PC-3 (cell line): ENCODE measurements around the gene RBFOX2. TPM values are rescaled to one million over a fixed set of nuclear protein-coding genes. Genes with fewer than 3 reads are reported as not detected.

Source experiments
- ATAC-seq: fragments of 200-7000 bp; cut with Tn5 transposase; 2 replicates; pipeline ENCODE4 v1.9.1; 2020; ENCODE audit warnings: mild to moderate bottlenecking, moderate library complexity
- BruUV-seq: library from RNA; stranded (reverse); fragments of 400-500 nt; replicated peaks from 2 replicates; lab custom pipeline; 2021; lab: Mats Ljungman, UMichigan
- CTCF ChIA-PET: fragments of 300-600 bp; sonication (Branson Sonifier 250); formaldehyde crosslinking; loops from one replicate; lab custom pipeline; 2022; ENCODE audit warnings: antibody characterized with exemption; lab: Charles Lee
- POLR2A ChIA-PET: fragments of 300-600 bp; sonication (Branson Sonifier 250); formaldehyde crosslinking; loops from one replicate; lab custom pipeline; 2022; ENCODE audit warnings: antibody characterized with exemption; ENCODE audit not compliant: unreplicated experiment; lab: Charles Lee
- DNase-seq: peaks from one replicate; pipeline ENCODE4 v3.0.0-alpha.2; 2015
- H2AFZ ChIP-seq: fragments of 300-600 bp; sonication (generic); 2 replicates; pipeline ENCODE4 v1.6.0; 2016; ENCODE audit warnings: antibody characterized with exemption, low read length
- H3F3A ChIP-seq: fragments of 300-600 bp; sonication (generic); one replicate; pipeline ENCODE4 v1.6.0; 2017; ENCODE audit warnings: antibody characterized with exemption, low read length, control low read depth, mild to moderate bottlenecking; ENCODE audit not compliant: unreplicated experiment
- H3K27ac ChIP-seq: fragments of 300-600 bp; sonication (generic); 2 replicates; pipeline ENCODE4 v1.5.1; 2016; ENCODE audit warnings: mild to moderate bottlenecking, low read length
- H3K27me3 ChIP-seq: fragments of 300-600 bp; sonication (generic); 2 replicates; pipeline ENCODE4 v1.6.1; 2016; ENCODE audit warnings: low read length, mixed read lengths
- H3K36me3 ChIP-seq: fragments of 300-600 bp; sonication (generic); 2 replicates; pipeline ENCODE4 v1.6.1; 2016; ENCODE audit warnings: low read depth, mixed run types, low read length, mixed read lengths
- H3K4me1 ChIP-seq: fragments of 300-600 bp; sonication (generic); 2 replicates; pipeline ENCODE4 v1.5.1; 2016; ENCODE audit warnings: low read length; ENCODE audit not compliant: insufficient read depth
- H3K4me2 ChIP-seq: fragments of 300-600 bp; sonication (generic); 2 replicates; pipeline ENCODE4 v1.6.0; 2016; ENCODE audit warnings: low read length
- H3K4me3 ChIP-seq: fragments of 300-600 bp; sonication (generic); 2 replicates; pipeline ENCODE4 v1.5.1; 2016; ENCODE audit warnings: mild to moderate bottlenecking, low read length, mixed read lengths
- H3K79me2 ChIP-seq: fragments of 300-600 bp; sonication (generic); 2 replicates; pipeline ENCODE4 v1.6.1; 2017; ENCODE audit warnings: low read length, mixed read lengths
- H3K9ac ChIP-seq: fragments of 300-600 bp; sonication (generic); 2 replicates; pipeline ENCODE4 v1.6.0; 2016; ENCODE audit warnings: mild to moderate bottlenecking, low read length
- H3K9me2 ChIP-seq: fragments of 300-600 bp; sonication (generic); replicated peaks from 2 replicates; pipeline ENCODE4 v1.6.1; 2016; ENCODE audit warnings: mixed run types, low read length, mixed read lengths
- H3K9me3 ChIP-seq: fragments of 300-600 bp; sonication (generic); 2 replicates; pipeline ENCODE4 v1.6.1; 2016; ENCODE audit warnings: low read length, mixed read lengths
- H4K20me1 ChIP-seq: fragments of 300-600 bp; sonication (generic); 2 replicates; pipeline ENCODE4 v1.6.1; 2016; ENCODE audit warnings: low read length, mixed read lengths
- EZH2 ChIP-seq: fragments of 300-600 bp; sonication (generic); IDR thresholded peaks from one replicate; pipeline ENCODE4 v1.6.1; 2017; ENCODE audit warnings: antibody characterized with exemption, mild to moderate bottlenecking, low read length; ENCODE audit not compliant: unreplicated experiment
- EZH2phosphoT487 ChIP-seq: fragments of 300-600 bp; sonication (generic); IDR thresholded peaks from 2 replicates; pipeline ENCODE4 v1.6.1; 2018; ENCODE audit warnings: mild to moderate bottlenecking, antibody characterized with exemption, low read length, borderline replicate concordance
- intact Hi-C: fragments of 100-400 bp; cut with micrococcal nuclease; formaldehyde crosslinking; loops from 2 replicates; pipeline ENCODE4 v1.9.0; 2023
- total RNA-seq: library from RNA; depleted of rRNA; stranded (reverse); fragments of >200 nt; gene quantifications from 2 replicates; pipeline ENCODE4 v1.2.3, GENCODE V29; 2014
- TF ChIP-seq, protein P1 (sequence below): fragments of 300-600 bp; sonication (generic); conservative IDR thresholded peaks from 2 replicates; pipeline ENCODE4 v1.5.1; 2017; ENCODE audit warnings: antibody characterized with exemption, low read depth, mild to moderate bottlenecking, low read length

The RBFOX2 gene
- total RNA-seq, 1 experiment from 2014 or later: 75.1 TPM

DNA sequence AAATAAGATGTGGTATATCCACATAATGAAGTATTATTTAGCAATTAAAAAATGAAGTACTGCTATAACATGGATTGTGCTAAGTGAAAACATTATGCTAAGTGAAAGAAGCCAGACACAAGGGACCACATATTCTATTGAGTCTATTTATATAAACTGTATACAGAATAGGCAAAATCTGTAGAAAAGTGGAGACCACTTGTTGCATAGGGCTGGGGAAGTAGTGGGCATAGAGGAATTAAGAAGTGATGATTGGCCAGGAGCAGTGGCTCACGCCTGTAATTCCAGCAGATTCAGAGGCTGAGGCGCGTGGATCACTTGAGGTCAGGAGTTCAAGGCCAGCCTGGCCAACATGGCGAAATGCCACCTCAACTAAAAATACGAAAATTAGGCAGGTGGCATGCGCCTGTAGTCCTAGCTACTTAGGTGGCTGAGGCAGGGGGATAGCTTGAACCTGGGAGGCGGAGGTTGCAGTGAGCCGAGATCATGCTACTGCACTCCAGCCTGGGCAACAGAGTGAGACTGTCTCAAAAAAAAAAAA is 109.6 kb downstream of the RBFOX2 start:
- H2AFZ ChIP-seq: no peak overlapping the region
- H3K4me3 ChIP-seq: no peak overlapping the region
- intact Hi-C loops: no loop called here
- no peaks in the 10 kb centered on the region for H3K9me2 ChIP-seq
- POLR2A ChIA-PET: no interaction called here
- no peak overlapping the region for H3K27ac ChIP-seq
- ATAC-seq (no peak), DNase-seq (no peak)
- no peak overlapping the region for H3K4me2 ChIP-seq
- H4K20me1 ChIP-seq: no peaks in the 10 kb centered on the region
- BruUV-seq: no TSS peak
- peaks cover 30% of the 10 kb centered on the region for H3K4me1 ChIP-seq
- no peak overlapping the region for H3K9ac ChIP-seq
- TF ChIP-seq EZH2 (no peak), EZH2phosphoT487 (no peak)
- TF ChIP-seq, protein P1, sequence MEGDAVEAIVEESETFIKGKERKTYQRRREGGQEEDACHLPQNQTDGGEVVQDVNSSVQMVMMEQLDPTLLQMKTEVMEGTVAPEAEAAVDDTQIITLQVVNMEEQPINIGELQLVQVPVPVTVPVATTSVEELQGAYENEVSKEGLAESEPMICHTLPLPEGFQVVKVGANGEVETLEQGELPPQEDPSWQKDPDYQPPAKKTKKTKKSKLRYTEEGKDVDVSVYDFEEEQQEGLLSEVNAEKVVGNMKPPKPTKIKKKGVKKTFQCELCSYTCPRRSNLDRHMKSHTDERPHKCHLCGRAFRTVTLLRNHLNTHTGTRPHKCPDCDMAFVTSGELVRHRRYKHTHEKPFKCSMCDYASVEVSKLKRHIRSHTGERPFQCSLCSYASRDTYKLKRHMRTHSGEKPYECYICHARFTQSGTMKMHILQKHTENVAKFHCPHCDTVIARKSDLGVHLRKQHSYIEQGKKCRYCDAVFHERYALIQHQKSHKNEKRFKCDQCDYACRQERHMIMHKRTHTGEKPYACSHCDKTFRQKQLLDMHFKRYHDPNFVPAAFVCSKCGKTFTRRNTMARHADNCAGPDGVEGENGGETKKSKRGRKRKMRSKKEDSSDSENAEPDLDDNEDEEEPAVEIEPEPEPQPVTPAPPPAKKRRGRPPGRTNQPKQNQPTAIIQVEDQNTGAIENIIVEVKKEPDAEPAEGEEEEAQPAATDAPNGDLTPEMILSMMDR: no peak
- H3K36me3 ChIP-seq: no peaks in the 10 kb centered on the region
- CTCF ChIA-PET: no interaction called here
- no peaks in the 10 kb centered on the region for H3K27me3 ChIP-seq
- H3K79me2 ChIP-seq: peaks cover 77% of the 10 kb centered on the region
- no peaks in the 10 kb centered on the region for H3K9me3 ChIP-seq
- H3F3A ChIP-seq: no peaks in the 10 kb centered on the region

DNA sequence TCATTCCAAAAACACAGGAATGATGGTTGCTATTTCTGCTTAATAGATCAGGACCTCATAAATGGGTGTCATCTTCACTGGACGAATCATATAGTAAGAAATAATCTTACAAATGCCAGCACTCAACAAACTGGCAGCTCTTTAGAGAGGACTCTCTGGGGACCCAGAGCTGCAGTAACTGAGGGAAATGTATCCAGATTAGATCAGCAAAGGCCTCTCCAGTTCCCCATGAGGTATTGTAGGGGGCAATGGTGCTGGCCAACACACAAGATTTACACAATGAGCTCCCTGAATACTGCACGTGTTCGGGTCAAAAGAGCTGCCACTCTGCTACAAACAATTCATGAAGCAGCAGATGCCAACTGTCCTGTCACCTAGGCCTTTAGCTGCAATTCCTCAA is 110.2 kb downstream of the RBFOX2 start:
- Histone ChIP-seq H4K20me1 (no peaks in the 10 kb centered on the region), H3F3A (no peaks in the 10 kb centered on the region), H3K9me3 (no peaks in the 10 kb centered on the region), H3K4me1 (peaks cover 32% of the 10 kb centered on the region), H3K36me3 (no peaks in the 10 kb centered on the region), H2AFZ (no peak overlapping the region), H3K27ac (no peak overlapping the region), H3K4me2 (no peak overlapping the region), H3K79me2 (peaks cover 78% of the 10 kb centered on the region), H3K4me3 (no peak overlapping the region), H3K9ac (no peak overlapping the region), H3K27me3 (no peaks in the 10 kb centered on the region), H3K9me2 (no peaks in the 10 kb centered on the region)
- no TSS peak for BruUV-seq
- no peak for TF ChIP-seq EZH2
- no peak for ATAC-seq
- DNase-seq: no peak
- ChIA-PET POLR2A (no interaction called here), CTCF (no interaction called here)
- intact Hi-C loops: no loop called here

DNA sequence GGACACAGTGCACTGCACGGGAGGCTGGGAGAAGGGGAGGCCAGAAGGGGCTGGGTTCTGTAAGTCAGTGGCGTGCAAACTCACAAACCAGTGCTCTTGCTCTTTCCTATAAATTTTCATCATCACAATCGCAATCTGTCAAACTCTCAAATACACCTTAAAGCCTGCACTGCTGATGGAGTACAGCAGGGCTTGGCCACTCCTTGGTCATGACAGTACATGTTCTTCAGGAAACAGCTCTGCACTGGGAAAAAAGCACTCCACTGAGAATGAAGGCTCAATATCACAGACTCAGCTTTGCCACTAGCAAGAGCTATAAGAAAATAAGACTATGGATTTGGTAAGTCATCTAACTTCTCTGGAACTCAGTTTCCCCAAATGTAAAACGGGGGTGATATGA is 111.0 kb downstream of the RBFOX2 start:
- H3K4me2 ChIP-seq: no peak overlapping the region
- peaks cover 79% of the 10 kb centered on the region for H3K79me2 ChIP-seq
- no peaks in the 10 kb centered on the region for H3K27me3 ChIP-seq
- DNase-seq: no peak
- no peaks in the 10 kb centered on the region for H4K20me1 ChIP-seq
- no peak overlapping the region for H2AFZ ChIP-seq
- no peak overlapping the region for H3K9ac ChIP-seq
- H3K9me3 ChIP-seq: no peaks in the 10 kb centered on the region
- H3K36me3 ChIP-seq: no peaks in the 10 kb centered on the region
- H3K27ac ChIP-seq: no peak overlapping the region
- no peak for TF ChIP-seq EZH2
- TF ChIP-seq, protein P1: no peak
- no peak for TF ChIP-seq EZH2phosphoT487
- CTCF ChIA-PET: no interaction called here
- no peak for ATAC-seq
- no TSS peak for BruUV-seq
- no peak overlapping the region for H3K4me3 ChIP-seq
- H3F3A ChIP-seq: no peaks in the 10 kb centered on the region
- no peaks in the 10 kb centered on the region for H3K9me2 ChIP-seq
- intact Hi-C loops: no loop called here
- POLR2A ChIA-PET: no interaction called here
- peaks cover 32% of the 10 kb centered on the region for H3K4me1 ChIP-seq
